Heart left ventricle (tissue), 16 donors: Measurements from ENCODE around the gene TMEM169. TPM values are rescaled to one million over a fixed set of nuclear protein-coding genes. Genes with fewer than 3 reads are reported as not detected.

ENCODE experiments used
- ATAC-seq, 4 donors: fragments of 200-7000 bp; cut with Tn5 transposase; one replicate each; pipeline ENCODE4 v1.9.1; 2020 to 2022; ENCODE audit warnings: moderate library complexity in 4 of 4, mild to moderate bottlenecking in 3 of 4, moderate number of reproducible peaks in 1 of 4
- DNase-seq, 5 donors: peaks; one replicate each; pipeline ENCODE4 v3.0.0-alpha.2; 2020
- H3K27ac ChIP-seq, 12 donors: fragments of 200-600 bp; sonication (generic) in 4 of 12; one replicate each; pipeline versions ENCODE4 v1.5.0 to v1.8.0; 2016 to 2022; ENCODE audit warnings: mild to moderate bottlenecking in 2 of 12
- H3K27me3 ChIP-seq, 9 donors: fragments of 200-600 bp; sonication (generic) in 2 of 9; one replicate each; pipeline versions ENCODE4 v1.5.1 to v1.8.0; 2016 to 2022; ENCODE audit warnings: mild to moderate bottlenecking in 3 of 9
- H3K36me3 ChIP-seq, 9 donors: fragments of 200-600 bp; sonication (generic) in 2 of 9; one replicate each; pipeline versions ENCODE4 v1.5.0 to v1.8.0; 2018 to 2022; ENCODE audit warnings: mild to moderate bottlenecking in 2 of 9
- H3K4me1 ChIP-seq, 12 donors: fragments of 200-600 bp; sonication (generic) in 4 of 12; one replicate each; pipeline versions ENCODE4 v1.5.0 to v1.8.0; 2016 to 2022; ENCODE audit warnings: mild to moderate bottlenecking in 3 of 12
- H3K4me3 ChIP-seq, 12 donors: fragments of 200-600 bp; sonication (generic) in 4 of 12; one replicate each; pipeline versions ENCODE4 v1.5.0 to v1.8.0; 2017 to 2022; ENCODE audit warnings: mild to moderate bottlenecking in 9 of 12, moderate library complexity in 4 of 12
- H3K9me3 ChIP-seq, 12 donors: fragments of 200-600 bp; sonication (generic) in 4 of 12; one replicate each; pipeline versions ENCODE4 v1.5.0 to v1.8.0; 2016 to 2022; ENCODE audit warnings: mild to moderate bottlenecking in 1 of 12
- POLR2A ChIP-seq, 2 donors: fragments of 450-650 bp; IDR thresholded peaks; one replicate each; pipeline ENCODE4 v1.6.1; 2017; ENCODE audit warnings: antibody characterized with exemption in 2 of 2, mild to moderate bottlenecking in 2 of 2, moderate library complexity in 2 of 2
- whole genome bisulfite sequencing, 4 donors: extraction: QIAGEN DNeasy Blood & Tissue Kit in 2 of 4; methylation state at CpG; one replicate each; pipeline versions ENCODE4 v1.1.5 to v1.1.7; 2013 to 2018; 5-methylcytosine and 5-hydroxymethylcytosine counted together
- intact Hi-C, 10 donors: fragments of 100-400 bp; cut with DNase I; formaldehyde crosslinking; loops; one replicate each; pipeline versions ENCODE4 v1.11.1 to v1.14.2; 2022
- polyA plus RNA-seq, 2 donors: library from polyadenylated mRNA; stranded (reverse); fragments of 200-250 nt; gene quantifications; one replicate each; pipeline ENCODE4 v1.2.3, GENCODE V29; 2013
- total RNA-seq, 9 donors: library from RNA; depleted of rRNA in 2 of 9; stranded (reverse); fragments of >200 nt in 2 of 9; fragmentation: NEBNext Ultra II Directional in 3 of 9; extraction: Animal tissue kit (Norgen Biotek cat#: 25700) in 3 of 9; gene quantifications; one replicate each; pipeline versions ENCODE4 v1.1.0 to v1.2.4, GENCODE V29; 2016 to 2023
- TF ChIP-seq, protein P1 (sequence below), 12 donors: fragments of 200-600 bp; sonication (generic) in 4 of 12; IDR thresholded peaks; one replicate each; pipeline versions ENCODE4 v1.5.0 to v1.8.0; 2018 to 2022; ENCODE audit warnings: antibody characterized with exemption in 12 of 12, mild to moderate bottlenecking in 5 of 12
- donor health status: ischemic (EF 13 %, LVEDD 7.1; RV severe dilation, severe dysfunction).
- donor health status: healthy with polysubstance abuse.
- donor health status: DM: no; HTN: yes; CAD: no.
- donor health status: DM: no; HTN: no; CAD: no.
- donor health status: ischemic (EF 25% LVEDD 6.9; RV normal size, moderate dysfunction).
- donor health status: ischemic (EF 25% LVEDD 5.7; RV mildly dilated, moderate dysfunction).
- donor health status: healthy.
- donor health status: DM: yes; HTN: yes; CAD: no.
- donor health status: ischemic (EF 35%, LVEDD 5.7; RV mildly dilated, moderate dysfunction).
- donor health status: nonischemic (EF 11% LVEDD 7.7; RV severe dilation, severe dysfunction).
- donor health status: DM: yes; HTN: yes; CAD: no.
- donor health status: PGD.
- donor health status: ischemic (EF 29% LVEDD 5.4; RV normal size, mild dysfunction).
- donor health status: nonischemic (EF 23%, LVEDD 6.1; RV moderate dilation, normal function).

Gene TMEM169
- total and polyA plus RNA-seq, 11 donors, result 0.15 to 1.5 (median 0.32) TPM

DNA sequence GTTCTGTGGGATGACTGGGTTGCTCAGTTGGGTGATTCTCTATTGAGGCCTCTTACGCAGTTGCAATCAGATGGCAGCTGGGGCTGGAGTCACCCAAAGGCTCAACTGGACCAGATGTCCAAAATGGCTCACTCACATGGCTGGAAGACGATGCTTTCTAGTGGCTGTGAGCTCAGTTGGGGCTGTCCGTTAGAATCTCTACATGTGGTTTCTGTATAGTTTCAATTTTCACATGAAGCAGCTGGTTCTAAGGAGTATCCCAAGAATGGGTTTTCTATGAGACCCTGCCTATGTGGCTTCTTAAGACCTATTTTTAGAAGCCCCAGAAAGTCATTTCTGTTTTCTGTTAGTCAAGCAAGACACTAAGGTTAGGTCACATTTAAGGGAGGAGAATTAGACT, 31.9 kb downstream of the TMEM169 start:
- no peak for DNase-seq
- H3K9me3 ChIP-seq, result no peaks in the 10 kb centered on the region
- TF ChIP-seq, protein P1, sequence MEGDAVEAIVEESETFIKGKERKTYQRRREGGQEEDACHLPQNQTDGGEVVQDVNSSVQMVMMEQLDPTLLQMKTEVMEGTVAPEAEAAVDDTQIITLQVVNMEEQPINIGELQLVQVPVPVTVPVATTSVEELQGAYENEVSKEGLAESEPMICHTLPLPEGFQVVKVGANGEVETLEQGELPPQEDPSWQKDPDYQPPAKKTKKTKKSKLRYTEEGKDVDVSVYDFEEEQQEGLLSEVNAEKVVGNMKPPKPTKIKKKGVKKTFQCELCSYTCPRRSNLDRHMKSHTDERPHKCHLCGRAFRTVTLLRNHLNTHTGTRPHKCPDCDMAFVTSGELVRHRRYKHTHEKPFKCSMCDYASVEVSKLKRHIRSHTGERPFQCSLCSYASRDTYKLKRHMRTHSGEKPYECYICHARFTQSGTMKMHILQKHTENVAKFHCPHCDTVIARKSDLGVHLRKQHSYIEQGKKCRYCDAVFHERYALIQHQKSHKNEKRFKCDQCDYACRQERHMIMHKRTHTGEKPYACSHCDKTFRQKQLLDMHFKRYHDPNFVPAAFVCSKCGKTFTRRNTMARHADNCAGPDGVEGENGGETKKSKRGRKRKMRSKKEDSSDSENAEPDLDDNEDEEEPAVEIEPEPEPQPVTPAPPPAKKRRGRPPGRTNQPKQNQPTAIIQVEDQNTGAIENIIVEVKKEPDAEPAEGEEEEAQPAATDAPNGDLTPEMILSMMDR (IDR thresholded peaks at IDR 0.05), result no peak
- TF ChIP-seq POLR2A (IDR thresholded peaks at IDR 0.05), result no peak
- intact Hi-C loops, result no loop called here
- ATAC-seq, result no peak
- H3K36me3 ChIP-seq, result peaks cover 0 to 71% (median 65%) of the 10 kb centered on the region in 9 donors
- H3K4me3 ChIP-seq, result no peak overlapping the region
- no peaks in the 10 kb centered on the region for H3K27me3 ChIP-seq
- 78 to 94% (median 89%) methylated on average over 3 of the region's 3 CpGs for whole genome bisulfite sequencing, 4 donors
- peaks cover 0 to 80% (median 41%) of the 10 kb centered on the region in 12 donors for H3K4me1 ChIP-seq
- H3K27ac ChIP-seq, result no peak overlapping the region

DNA sequence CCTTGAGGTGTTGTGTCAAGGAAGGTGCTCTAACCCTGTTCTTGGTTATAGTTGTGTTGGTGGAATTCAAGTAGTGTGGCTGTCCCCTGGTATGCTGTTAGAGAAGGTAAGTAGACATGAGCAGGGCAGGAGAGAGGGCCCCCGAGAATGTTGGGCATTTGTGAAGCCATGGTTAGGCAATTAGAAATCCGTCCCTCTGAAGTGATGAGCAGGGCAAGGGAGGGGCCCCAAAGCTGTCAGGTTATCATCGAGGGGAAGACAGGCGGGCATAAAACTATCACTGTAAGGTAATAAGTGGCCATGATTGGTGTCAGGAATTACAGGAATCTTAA, 32.6 kb downstream of the TMEM169 start:
- peaks cover 0 to 78% (median 38%) of the 10 kb centered on the region in 12 donors for H3K4me1 ChIP-seq
- DNase-seq (no peak), ATAC-seq (peak; percentile 2 to 31 (median 12))
- H3K4me3 ChIP-seq, result peak overlapping the region in 1 of 12 donors; percentile 59
- H3K36me3 ChIP-seq, result peaks cover 0 to 79% (median 73%) of the 10 kb centered on the region in 9 donors
- H3K9me3 ChIP-seq, result no peaks in the 10 kb centered on the region
- TF ChIP-seq POLR2A (IDR thresholded peaks at IDR 0.05), result no peak
- TF ChIP-seq, protein P1 (IDR thresholded peaks at IDR 0.05), result no peak
- WGBS, 4 donors, result 36 to 47% (median 40%) methylated on average over 4 of the region's 4 CpGs
- intact Hi-C loops, result no loop called here
- H3K27me3 ChIP-seq, result no peaks in the 10 kb centered on the region
- peak overlapping the region in 5 of 12 donors; percentile 12 to 91 (median 77) for H3K27ac ChIP-seq

DNA sequence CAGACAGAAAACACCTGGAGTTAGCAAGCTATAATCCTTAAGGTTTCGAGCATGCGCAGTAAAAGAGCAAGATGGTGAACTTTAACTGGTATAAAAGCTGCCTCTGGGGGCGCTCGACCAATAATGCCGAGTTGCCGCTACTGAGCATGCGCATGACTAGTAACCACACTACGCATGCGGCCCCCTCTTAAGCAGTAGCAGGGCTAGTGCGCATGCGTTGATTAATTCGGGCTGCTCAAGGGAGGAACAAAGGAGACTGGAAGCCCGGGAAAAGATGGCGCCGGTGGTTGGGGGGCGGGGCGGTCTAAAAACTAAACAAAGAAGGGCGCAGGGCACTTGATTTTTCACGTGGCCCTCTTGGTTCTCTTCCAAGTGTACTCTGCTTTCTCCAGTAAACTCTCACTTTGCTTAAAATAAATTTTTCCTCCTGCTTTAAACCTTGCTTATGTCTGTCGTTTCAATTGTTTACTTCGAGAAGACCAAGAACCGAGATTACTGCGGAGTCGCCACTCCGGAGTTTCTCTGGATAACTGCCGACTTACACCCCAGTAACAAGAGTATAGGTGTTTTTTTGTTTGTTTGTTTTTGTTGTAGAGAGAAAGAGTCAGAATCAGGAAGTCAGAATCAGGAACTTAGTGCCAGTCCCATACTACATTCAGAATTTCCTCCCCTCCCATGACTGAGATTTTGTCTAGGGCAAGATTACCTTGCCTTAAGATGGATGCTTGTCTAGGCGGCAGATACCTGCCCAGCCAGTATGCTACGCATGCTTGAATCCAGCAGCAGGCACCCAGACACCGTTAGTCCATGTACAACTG, 33.2 kb downstream of the TMEM169 start:
- intact Hi-C loops, result no loop called here
- Histone ChIP-seq H3K4me3 (peak overlapping the region in 11 of 12 donors; percentile 33 to 75 (median 59)), H3K36me3 (peaks cover 0 to 85% (median 78%) of the 10 kb centered on the region in 9 donors), H3K27ac (peak overlapping the region; percentile 72 to 91 (median 80)), H3K27me3 (no peaks in the 10 kb centered on the region), H3K9me3 (no peaks in the 10 kb centered on the region), H3K4me1 (peaks cover 0 to 78% (median 37%) of the 10 kb centered on the region in 12 donors)
- WGBS, 4 donors, result 5 to 9% (median 6%) methylated on average over 29 of the region's 29 CpGs
- DNase-seq, result peak; percentile 97 to 98 (median 98)
- ATAC-seq, result peak; percentile 96 to 99 (median 97)
- peak in 1 of 2 donors; percentile 54 for TF ChIP-seq POLR2A (IDR thresholded peaks at IDR 0.05)
- TF ChIP-seq, protein P1 (IDR thresholded peaks at IDR 0.05), result peak; percentile 71 to 98 (median 89)

DNA sequence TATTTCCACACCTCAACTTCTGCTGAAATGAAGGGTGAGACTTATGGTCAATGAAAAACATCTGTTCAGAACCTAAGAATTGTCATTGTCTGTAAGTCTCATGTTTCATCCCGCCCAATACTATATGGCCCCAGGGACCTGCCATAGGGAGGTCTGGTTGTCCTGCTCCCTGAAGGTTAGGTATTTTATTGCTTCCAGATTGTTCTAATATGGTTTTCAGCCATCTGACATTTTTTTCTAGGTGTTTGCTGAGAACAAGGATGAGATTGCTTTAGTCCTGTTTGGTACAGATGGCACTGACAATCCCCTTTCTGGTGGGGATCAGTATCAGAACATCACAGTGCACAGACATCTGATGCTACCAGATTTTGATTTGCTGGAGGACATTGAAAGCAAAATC, 34.7 kb downstream of the TMEM169 start:
- DNase-seq (no peak), ATAC-seq (no peak)
- H3K4me1 ChIP-seq, result peaks cover 0 to 63% (median 23%) of the 10 kb centered on the region in 12 donors
- no peaks in the 10 kb centered on the region for H3K9me3 ChIP-seq
- H3K27me3 ChIP-seq, result no peaks in the 10 kb centered on the region
- H3K4me3 ChIP-seq, result no peak overlapping the region
- 83 to 100% (median 98%) methylated on average over 1 of the region's 1 CpG for WGBS, 4 donors
- H3K27ac ChIP-seq, result no peak overlapping the region
- TF ChIP-seq, protein P1 (IDR thresholded peaks at IDR 0.05), result no peak
- no peak for TF ChIP-seq POLR2A (IDR thresholded peaks at IDR 0.05)
- intact Hi-C loops, result no loop called here
- peaks cover 0 to 88% (median 82%) of the 10 kb centered on the region in 9 donors for H3K36me3 ChIP-seq
